Osteoblast (primary cell): ENCODE data around the gene SERPINH1. TPM values are rescaled to one million over a fixed set of nuclear protein-coding genes. Genes with fewer than 3 reads are reported as not detected.
A peak's percentile ranks its signal among the peaks of the same experiment; 100 is the strongest.

Experiments used
- DNase-seq: peaks from one replicate; pipeline ENCODE4 v3.0.0; 2011; ENCODE audit warnings: low spot score, mixed read lengths; ENCODE audit not compliant: insufficient read length; ENCODE audit errors: missing footprints
- H2AFZ ChIP-seq: 2 replicates; pipeline ENCODE4 v1.6.0; 2011; ENCODE audit warnings: mild to moderate bottlenecking, low read length
- H3K27ac ChIP-seq: 2 replicates; pipeline ENCODE4 v1.5.1; 2011; ENCODE audit warnings: mild to moderate bottlenecking, low read depth, low read length, moderate library complexity
- H3K27me3 ChIP-seq: 2 replicates; pipeline ENCODE4 v1.6.0; 2012; ENCODE audit warnings: mild to moderate bottlenecking, control low read depth, inconsistent platforms, low read length, moderate library complexity; ENCODE audit not compliant: insufficient read depth
- H3K36me3 ChIP-seq: 2 replicates; pipeline ENCODE4 v1.5.1; 2011; ENCODE audit warnings: mild to moderate bottlenecking, low read length, control low read depth, moderate library complexity; ENCODE audit not compliant: insufficient read depth
- H3K4me1 ChIP-seq: 2 replicates; pipeline ENCODE4 v1.5.1; 2011; ENCODE audit warnings: mild to moderate bottlenecking, low read length, control low read depth, moderate library complexity; ENCODE audit not compliant: insufficient read depth
- H3K4me2 ChIP-seq: 2 replicates; pipeline ENCODE4 v1.6.0; 2011; ENCODE audit warnings: mild to moderate bottlenecking, low read length; ENCODE audit not compliant: insufficient read depth
- H3K4me3 ChIP-seq: fragments of 200-600 bp; sonication (generic); 3 replicates; pipeline ENCODE4 v1.5.1; 2012; ENCODE audit warnings: mild to moderate bottlenecking, low read length, inconsistent platforms; ENCODE audit not compliant: insufficient read depth
- H3K79me2 ChIP-seq: 2 replicates; pipeline ENCODE4 v1.6.0; 2012; ENCODE audit warnings: mild to moderate bottlenecking, low read length, control low read depth, inconsistent platforms; ENCODE audit not compliant: insufficient read depth
- H3K9me3 ChIP-seq: 2 replicates; pipeline ENCODE4 v1.5.1; 2011; ENCODE audit warnings: low read depth, low read length, control low read depth
- H4K20me1 ChIP-seq: 2 replicates; pipeline ENCODE4 v1.6.0; 2012; ENCODE audit warnings: mild to moderate bottlenecking, low read length, control low read depth; ENCODE audit not compliant: insufficient read depth
- CTCF ChIP-seq: IDR thresholded peaks from 2 replicates; pipeline ENCODE4 v1.5.1; 2011; ENCODE audit warnings: mild to moderate bottlenecking, low read depth, low read length, moderate library complexity; ENCODE audit errors: extremely low read depth
- total RNA-seq: library from RNA; depleted of rRNA; stranded (reverse); fragments of >200 nt; gene quantifications from 2 replicates; pipeline ENCODE4 v1.2.3, GENCODE V29; 2012

Gene SERPINH1
- total RNA-seq, 1 donor = 1,318 TPM

GRCh38 chr11:75576499-75576918 is 14.5 kb downstream of the SERPINH1 start:
- no peaks in the 10 kb centered on the region for H3K9me3 ChIP-seq
- peaks cover 32% of the 10 kb centered on the region for H3K36me3 ChIP-seq
- H4K20me1 ChIP-seq = peaks cover 26% of the 10 kb centered on the region
- peaks cover 8% of the 10 kb centered on the region for H3K79me2 ChIP-seq
- no peak overlapping the region for H3K4me3 ChIP-seq
- TF ChIP-seq CTCF = no peak
- no peaks in the 10 kb centered on the region for H3K27me3 ChIP-seq
- H3K27ac ChIP-seq = no peak overlapping the region
- peaks cover 6% of the 10 kb centered on the region for H3K4me1 ChIP-seq
- H3K4me2 ChIP-seq = no peak overlapping the region
- no peak overlapping the region for H2AFZ ChIP-seq
- peak; percentile 94 for DNase-seq

GRCh38 chr11:75577207-75577606 is 15.2 kb downstream of the SERPINH1 start:
- Histone ChIP-seq H3K36me3 (peaks cover 25% of the 10 kb centered on the region), H3K4me3 (no peak overlapping the region), H3K27ac (no peak overlapping the region), H3K79me2 (peaks cover 2% of the 10 kb centered on the region), H3K9me3 (no peaks in the 10 kb centered on the region), H3K4me2 (no peak overlapping the region), H4K20me1 (peaks cover 19% of the 10 kb centered on the region), H2AFZ (no peak overlapping the region), H3K27me3 (no peaks in the 10 kb centered on the region), H3K4me1 (peaks cover 7% of the 10 kb centered on the region)
- DNase-seq = peak; percentile 81
- peak; percentile 53 for TF ChIP-seq CTCF

GRCh38 chr11:75578977-75579376 is 16.9 kb downstream of the SERPINH1 start:
- TF ChIP-seq CTCF = no peak
- Histone ChIP-seq H3K4me3 (no peak overlapping the region), H3K79me2 (no peaks in the 10 kb centered on the region), H3K27me3 (no peaks in the 10 kb centered on the region), H3K36me3 (peaks cover 8% of the 10 kb centered on the region), H2AFZ (no peak overlapping the region), H3K9me3 (no peaks in the 10 kb centered on the region), H3K27ac (no peak overlapping the region), H3K4me1 (peaks cover 17% of the 10 kb centered on the region), H4K20me1 (peaks cover 4% of the 10 kb centered on the region), H3K4me2 (no peak overlapping the region)
- peak; percentile 48 for DNase-seq

- peak; percentile 80 for DNase-seq
- H3K4me3 ChIP-seq = no peak overlapping the region
- H3K9me3 ChIP-seq = no peaks in the 10 kb centered on the region
- no peak overlapping the region for H2AFZ ChIP-seq
- H3K4me2 ChIP-seq = no peak overlapping the region
- H4K20me1 ChIP-seq = no peaks in the 10 kb centered on the region
- H3K27me3 ChIP-seq = no peaks in the 10 kb centered on the region
- H3K4me1 ChIP-seq = peaks cover 21% of the 10 kb centered on the region
- TF ChIP-seq CTCF = no peak
- no peak overlapping the region for H3K27ac ChIP-seq
- no peaks in the 10 kb centered on the region for H3K79me2 ChIP-seq
- H3K36me3 ChIP-seq = no peaks in the 10 kb centered on the region
Observed at GRCh38 chr11:75579841-75580240, 17.8 kb downstream of the SERPINH1 start.
